DMS53 treated with DMSO at 0.1 percent for 48 hours (cell line): ENCODE results near the gene SPRR1B.
"Not testable (repeated sequence)": the region's sequence is repeated elsewhere in the genome, so short reads cannot be mapped to it uniquely, and the experiment has no call there.

ENCODE experiments used
- DNase-seq: peaks from one replicate; lab custom pipeline; 2025; ENCODE audit not compliant: unreplicated experiment; lab: John Stamatoyannopoulos, UW

Gene SPRR1B, protein sequence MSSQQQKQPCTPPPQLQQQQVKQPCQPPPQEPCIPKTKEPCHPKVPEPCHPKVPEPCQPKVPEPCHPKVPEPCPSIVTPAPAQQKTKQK

DNA sequence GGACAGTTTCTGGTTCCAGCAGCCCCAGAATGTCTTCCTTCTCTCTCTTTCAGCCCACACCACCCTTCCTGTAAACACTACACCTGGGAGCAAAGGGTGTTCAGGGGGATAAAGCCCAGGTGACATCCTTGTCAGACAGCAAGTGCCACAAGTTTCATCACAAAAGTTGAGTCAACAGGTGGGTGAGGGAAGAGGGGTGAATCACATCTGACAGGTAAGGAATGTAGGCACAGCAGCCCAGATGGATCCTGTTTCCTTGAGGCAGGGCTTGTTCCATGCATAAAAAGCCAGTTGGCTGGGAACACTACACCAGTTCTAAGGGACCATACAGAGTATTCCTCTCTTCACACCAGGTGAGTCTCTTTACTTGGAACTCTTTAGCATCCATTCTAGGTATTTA lies at the start of gene SPRR1B:
TSS of gene SPRR1B (plus strand) at position 309 of the 400 bp plus-strand sequence. CDS start 1,143 bp downstream, outside the sequence.
- no peak for DNase-seq

DNA sequence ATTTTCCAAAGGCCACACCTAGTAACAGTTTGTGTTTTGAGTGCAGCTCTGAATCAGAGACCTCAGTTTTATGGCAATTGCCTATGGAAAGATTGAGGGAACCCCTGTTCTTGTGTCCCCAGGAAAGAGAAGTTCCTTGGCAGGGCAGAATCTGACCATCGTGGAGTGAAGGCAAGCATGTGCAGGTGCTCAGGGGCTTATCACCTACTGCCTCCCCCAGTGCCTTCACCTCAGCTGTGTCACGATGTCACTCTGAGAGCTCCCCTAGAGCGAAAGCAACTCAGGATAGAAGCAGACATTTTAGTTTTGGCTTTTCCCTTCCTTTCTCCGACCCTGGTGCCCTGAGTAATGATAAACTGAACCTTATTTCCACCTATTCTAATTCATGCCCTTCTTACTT lies 48.9 kb upstream of the SPRR1B start:
- no peak for DNase-seq

DNA sequence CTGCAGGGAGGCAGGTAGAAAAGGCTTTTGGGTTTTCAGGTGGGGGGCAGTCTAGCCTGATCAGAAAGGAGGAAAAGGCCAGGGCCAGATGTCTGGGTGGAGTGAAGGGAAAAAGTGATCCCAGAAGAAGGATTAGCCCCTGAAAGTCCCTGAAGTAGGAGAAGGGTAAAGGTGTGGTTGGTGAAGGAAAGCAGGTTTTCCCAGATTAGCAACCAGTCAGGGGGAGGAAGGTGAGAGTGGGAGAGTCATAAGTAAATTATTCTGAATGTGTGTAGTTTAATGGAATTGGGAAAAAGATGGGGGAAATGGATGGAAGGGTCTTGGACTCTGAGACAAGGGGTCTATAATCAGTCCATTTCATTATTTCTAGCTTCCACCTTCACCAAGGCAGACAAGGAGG lies 47.8 kb upstream of the SPRR1B start:
- no peak for DNase-seq

DNA sequence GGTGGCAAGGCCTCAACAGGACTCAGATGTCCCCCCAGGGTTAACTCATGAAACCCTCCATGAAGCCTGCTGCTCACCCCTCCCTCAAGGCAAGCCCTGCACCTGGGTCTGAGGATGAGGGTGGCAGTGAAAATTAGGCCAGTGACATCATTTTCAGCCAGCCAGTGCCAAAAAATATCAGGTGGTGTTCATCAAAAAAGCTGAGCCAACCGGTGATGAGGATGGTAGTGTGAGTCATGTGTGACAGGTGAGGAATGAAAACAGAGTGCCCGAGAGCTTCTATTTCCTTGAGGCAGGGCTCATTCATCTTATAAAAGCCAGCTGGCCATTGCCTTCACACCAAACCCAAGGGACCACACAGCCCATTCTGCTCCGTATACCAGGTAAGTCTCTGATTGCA lies 47.3 kb upstream of the SPRR1B start, which contains the start of gene SPRR1A:
TSS of gene SPRR1A (plus strand) at position 339 of the 400 bp plus-strand sequence. CDS start 1,150 bp downstream, outside the sequence.
- DNase-seq: no peak

DNA sequence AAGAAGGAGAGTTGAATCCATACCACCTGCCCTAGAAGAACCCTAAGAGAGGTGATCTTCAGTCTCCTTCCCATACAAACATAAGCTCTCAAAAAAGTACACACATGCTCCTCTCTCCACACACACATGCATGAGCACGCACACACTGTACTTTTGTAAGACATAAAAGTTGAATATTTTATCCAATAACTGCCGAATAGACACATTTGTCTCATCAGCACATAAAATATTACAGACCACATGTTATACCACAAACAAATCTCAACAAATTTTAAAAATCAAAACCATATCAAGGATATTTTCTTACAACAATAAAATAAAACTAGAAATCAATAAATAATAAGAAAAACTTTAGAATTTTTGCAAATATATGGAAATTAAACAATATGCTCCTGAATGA lies 44.4 kb upstream of the SPRR1B start:
- DNase-seq: no peak

DNA sequence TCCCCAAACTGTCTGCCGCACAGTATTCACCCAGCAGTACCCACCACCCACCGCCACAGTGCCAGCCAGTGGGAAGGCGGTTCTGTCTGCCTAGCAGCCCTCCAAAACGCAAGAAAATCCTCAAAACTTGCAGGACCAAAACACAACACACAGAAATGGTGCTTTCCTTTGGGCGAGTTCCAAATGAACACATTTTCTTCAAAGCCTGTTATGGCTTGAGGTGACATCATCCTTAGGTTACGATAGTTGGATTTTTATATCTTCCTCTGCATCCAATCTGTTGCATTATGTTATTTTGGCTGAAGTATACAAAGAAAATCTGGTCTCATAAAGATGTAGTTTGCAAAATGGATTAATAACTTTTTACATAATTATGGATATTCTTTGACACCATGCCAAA lies 37.8 kb upstream of the SPRR1B start:
- no peak for DNase-seq

DNA sequence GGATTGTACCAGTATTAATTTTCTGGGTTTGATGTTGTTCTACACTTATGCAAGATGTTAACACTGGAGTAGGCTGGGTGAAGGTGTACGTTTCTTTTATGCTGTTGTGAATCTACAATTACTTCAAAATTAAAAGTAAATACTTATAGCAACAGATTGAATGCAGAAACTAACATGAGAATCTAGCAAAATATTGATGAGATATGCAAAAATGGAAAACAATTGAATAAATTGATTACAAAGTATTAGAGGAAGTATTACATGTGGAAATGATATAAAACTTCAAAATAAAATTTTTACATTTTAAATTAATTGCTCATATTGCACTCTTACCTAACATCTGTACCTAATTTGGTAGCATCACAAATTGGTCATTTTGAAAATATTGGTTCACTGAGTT lies 35.2 kb upstream of the SPRR1B start:
- no peak for DNase-seq

DNA sequence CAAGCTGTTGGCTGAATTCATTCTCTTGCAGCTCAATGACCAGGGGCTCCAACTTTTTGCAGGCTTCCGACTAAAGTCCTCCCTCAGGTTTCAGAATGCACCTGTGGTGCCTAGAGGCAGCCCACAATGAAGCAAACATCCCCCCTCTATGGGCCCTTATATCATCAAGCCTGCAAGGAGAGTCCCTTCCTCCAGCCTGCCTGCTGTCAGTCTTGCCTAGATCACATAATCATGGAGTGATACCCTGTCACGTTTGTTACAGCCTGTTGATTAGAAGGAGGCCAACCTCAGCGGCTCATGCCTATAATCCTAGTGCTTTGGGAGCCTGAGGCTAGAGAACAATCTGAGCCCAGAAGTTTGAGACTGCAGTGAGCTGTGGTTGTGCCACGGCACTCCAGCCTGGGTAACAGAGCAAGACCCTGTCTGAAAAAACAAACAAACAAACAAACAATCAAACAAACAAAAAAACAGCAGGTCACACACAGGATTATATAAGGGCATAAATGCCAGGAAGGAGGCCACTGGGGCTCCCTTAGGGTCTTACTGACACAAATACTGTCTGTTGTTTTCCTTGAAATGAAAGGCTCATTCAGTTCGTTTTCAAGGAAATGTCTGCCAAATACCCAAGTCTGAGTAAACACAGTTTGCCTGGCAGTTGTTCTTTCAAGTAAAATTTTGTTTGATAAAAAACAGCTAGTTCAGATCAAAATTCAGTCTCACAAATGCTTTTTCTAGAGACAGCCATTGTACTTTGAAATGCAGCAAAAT lies 34.2 kb upstream of the SPRR1B start:
- DNase-seq: no peak

DNA sequence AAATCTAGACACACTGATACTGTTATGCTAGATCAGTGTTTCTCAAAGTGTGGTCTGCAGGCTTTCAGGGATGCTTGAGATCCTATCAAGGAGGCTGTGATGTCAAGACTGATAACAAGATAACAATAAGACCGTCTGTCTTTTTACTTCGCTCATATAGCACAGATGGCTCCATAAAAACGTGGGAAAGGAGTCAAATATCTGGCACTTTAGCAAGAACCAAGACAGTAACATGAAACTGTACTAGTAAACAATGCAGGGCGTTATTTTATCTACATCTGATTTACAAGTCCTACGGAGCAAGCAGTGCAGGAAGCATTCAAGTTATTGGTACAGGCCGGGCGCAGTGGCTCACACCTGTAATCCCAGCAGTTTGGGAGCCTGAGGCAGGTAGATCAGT lies 33.1 kb upstream of the SPRR1B start:
- DNase-seq: no peak

DNA sequence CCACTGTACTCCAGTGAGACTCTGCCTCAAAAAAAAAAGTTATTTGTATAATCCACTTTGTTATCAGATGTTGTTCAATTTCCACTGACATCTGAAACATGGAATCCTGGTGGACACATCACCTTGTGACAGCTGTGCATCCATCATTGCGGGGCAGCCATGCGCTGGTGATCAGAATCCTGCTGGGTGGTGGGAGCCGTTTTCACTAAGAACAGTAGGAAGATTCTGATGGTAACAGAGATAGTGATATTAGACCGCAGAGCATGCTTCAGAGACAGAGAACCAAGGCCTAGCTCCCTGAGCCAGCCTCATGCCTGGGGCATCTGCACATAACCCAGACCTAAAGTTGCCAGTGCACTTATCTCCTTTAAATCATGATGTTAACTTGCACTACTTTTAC lies 32.5 kb upstream of the SPRR1B start:
- DNase-seq: no peak

DNA sequence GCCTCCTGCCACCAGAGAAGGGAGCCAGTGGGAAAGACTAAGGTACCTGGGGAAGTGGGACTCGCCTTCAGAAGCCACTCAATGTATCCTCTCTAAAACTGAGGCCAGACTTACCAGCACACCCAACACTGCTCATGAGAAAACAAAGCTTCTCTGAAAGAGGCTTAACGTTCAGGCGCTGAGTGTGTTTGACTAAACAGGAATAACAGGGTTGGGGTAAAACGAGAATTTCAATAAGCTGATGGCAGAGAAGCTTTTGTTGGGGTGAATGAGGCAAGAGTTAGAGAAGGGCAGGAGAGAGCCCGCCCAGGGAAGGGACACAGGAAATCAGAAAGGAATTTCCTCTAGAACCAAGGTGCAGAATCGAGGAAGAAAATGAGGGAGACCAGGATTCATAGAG lies 31.2 kb upstream of the SPRR1B start:
- DNase-seq: no peak

DNA sequence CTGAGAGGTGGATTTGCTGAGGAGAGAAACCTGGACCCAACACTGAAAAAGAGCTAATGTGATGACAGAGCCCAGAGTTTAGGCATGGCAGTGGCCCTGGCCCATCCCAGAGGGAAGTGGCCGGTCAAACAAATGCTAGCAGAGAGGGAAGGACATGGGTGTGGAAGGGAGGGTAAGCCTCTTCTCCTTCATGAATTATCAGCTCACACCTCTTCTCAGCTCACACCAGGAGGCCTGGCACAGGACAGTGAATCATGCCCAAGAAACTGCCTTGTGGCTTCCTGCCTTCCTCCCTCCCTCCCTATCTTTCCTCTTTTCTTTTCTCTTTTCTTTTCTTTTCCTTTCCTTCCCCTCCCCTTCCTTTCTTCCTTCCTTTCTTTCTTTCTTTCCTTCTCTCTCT lies 30.7 kb upstream of the SPRR1B start:
- no peak for DNase-seq

DNA sequence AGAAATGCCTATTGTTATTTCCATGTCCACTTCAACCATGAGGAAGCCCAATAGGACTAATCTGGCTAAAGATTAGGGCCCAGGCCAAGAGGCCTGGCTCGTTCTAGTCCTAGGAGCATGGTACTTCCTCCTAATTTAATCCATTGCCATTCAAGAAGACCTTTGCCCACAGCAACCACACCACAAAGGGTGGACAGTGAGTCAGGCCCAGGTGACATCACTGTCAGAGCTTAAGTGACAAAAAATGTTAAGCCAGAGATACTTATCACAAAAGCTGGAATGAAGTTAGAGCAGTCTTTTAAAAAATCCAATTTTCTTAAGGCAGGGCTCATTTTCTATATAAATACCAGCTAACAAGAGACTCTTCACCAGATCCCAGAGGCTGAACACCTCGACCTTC lies 29.6 kb upstream of the SPRR1B start, which contains the start of gene SPRR3:
TSS of gene SPRR3 (plus strand) at position 368 of the 400 bp plus-strand sequence. CDS start 1,272 bp downstream, outside the sequence.
- no peak for DNase-seq

DNA sequence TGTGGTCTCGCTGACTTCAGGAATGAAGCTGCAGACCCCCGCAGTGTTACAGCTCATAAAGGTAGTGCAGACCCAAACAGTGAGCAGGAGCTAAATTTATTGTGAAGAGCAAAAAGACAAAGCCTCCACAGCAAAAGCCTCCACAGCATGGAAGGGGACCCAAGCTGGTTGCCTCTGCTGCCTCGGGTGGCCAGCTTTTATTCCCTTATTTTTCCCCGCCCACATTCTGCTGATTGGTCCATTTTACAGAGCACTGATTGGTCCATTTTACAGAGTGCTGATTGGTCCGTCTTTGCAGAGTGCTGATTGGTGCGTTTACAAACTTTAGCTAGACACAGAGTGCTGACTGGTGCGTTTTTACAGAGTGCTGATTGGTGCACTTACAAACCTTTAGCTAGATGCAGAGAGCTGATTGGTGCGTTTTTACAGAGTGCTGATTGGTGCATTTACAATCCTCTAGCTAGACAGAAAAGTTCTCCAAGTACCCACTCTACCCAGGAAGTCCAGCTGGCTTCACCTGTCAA lies 19.7 kb upstream of the SPRR1B start:
- not testable (repeated sequence) for DNase-seq

DNA sequence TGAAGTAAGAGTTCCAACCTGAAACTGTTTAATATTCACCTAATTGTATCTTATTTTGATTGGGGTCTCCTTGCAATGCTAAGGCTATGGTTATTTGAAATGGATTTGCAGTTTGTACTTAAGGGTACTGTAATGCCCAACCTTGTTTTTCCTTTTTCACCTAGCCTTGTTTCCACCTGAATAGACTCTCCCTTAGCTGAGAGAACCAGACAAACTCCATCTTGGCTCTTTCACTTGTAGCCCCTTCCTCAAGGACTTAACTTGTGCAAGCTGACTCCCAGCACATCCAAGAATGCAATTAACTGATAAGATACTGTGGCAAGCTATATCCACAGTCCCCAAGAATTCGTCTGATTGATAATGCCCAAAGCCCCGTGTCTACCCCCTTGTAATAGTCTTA lies 9.2 kb upstream of the SPRR1B start:
- DNase-seq: not testable (repeated sequence)

DNA sequence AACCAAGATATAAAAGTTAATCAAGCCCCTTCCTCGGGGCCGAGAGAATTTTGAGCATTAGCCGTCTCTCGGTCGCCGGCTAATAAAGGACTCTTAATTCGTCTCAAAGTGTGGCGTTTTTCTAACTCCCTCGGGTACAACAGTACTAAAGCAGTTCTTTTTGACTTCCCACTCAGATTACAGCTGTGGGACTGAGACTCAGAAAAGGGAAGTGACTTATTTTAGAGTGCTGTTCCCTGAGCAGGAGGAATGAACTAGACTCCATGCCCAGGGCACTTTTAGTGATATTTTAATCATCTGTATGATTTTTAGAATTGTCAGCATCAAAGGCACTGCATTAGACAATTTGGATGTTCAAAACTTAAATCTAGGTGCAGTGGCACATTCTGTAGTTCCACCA lies 8.7 kb upstream of the SPRR1B start:
- not testable (repeated sequence) for DNase-seq

DNA sequence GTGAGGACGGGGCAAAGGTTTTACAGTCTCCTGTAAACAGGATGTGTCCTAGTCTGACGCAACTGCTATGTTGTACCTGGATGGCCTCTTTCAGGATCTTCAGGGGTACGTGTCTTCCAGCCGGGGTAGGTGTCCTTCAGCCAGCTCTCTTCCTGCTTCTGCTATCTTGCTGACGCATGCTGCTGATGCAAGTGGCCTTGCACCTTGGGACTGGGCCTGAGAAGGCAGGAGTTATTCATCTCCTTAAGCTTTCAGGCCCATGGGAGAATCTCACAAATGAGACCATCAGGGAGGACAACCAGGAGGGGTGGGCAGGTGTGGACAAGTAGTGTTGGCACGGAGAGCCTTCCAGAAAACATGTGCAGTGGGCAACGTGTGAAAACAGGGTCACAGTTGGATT lies 7.9 kb upstream of the SPRR1B start:
- DNase-seq: no peak

DNA sequence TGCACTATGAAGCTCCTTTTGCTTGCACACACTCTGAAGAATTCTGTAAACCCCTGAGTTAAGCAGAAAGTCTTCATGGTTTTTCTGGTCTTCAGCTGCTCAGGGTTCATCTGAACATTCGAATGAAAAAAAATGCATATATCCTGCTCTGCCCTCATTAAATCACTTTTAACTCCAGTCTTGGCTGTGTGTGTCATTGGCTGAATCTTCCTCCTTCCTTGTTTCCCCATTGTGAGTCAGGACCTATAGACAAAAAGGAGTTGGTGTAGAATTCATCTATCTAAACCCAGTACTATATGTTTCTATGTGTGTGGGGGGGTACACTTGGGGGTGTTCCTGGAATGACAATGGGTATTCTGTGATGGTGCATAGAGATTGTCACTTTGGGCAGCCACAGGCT lies 6.6 kb upstream of the SPRR1B start:
- no peak for DNase-seq

DNA sequence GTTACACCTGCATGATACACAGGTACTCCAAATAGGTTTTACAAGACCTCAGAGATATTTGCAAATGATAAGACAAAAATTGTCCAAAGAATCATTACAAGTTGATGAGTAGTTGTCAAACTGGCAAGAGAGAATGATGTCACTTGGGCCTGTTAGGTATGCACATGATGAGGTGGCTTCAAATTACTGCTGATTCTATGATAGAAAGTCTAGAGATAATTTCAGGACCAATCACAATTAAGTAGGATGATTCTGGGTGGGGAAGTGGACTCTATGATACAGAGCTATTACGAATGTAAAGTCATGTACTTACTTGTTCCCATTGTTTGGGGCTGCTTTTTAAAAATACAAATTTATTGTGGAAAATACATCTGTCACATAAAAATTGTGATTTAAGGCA lies 5.2 kb upstream of the SPRR1B start:
- DNase-seq: no peak

DNA sequence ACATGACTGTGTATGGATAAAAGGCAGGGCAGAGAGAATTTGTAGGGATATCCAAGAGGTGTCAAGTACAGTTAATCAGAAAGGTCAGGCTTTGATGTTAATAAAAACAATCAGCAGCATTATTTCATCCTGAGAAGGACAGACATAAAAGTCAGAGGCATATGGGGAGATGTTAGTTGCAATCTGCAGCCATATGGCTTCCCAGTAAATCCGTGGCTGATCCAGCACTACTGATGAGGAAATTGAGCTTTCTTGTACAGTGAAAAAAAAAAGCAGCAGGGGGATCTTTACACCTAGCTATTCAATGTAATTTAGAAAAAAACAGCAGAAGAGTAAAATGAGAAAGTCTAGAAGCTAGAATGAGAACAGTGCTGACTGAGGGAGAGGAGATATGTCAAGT lies 2.2 kb upstream of the SPRR1B start:
- DNase-seq: no peak

DNA sequence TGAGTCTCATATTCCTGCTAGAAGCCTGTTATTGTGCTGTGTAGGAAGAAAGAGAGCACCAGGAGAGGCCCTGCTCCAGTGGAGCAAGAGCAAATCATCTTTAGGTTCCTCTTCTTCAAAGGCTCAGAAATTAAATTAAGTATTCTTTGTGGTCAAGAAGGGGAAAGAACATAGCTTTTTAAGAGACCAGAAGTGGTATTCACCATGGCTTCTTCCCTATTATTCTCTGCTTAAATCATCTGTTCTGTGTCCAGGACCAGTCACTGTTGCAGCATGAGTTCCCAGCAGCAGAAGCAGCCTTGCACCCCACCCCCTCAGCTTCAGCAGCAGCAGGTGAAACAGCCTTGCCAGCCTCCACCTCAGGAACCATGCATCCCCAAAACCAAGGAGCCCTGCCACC lies 1.1 kb downstream of the SPRR1B start:
- DNase-seq: no peak

DNA sequence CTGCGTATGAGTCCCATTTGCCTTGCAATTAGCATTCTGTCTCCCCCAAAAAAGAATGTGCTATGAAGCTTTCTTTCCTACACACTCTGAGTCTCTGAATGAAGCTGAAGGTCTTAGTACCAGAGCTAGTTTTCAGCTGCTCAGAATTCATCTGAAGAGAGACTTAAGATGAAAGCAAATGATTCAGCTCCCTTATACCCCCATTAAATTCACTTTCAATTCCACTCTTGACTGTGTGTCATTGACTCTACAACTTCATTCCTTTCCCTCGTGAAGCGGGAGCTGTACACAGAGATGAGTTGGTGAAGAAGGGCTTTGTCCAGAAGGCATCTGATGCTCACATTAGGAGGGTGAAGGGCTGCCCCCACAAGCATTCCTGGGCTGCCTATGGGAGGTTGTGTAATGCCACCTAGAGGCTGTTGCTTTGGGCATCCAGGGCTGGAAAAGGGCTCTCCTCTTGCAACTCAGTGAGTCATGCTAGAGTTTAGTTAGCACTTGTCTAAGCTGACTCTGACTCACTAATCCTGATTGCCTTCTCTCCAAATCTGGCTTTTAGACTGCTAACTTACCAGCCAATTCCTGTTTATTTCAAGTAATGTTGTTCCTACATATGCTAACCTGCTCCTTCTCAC lies 1.8 kb downstream of the SPRR1B start:
- no peak for DNase-seq
